Activated T-helper 1 cell treated with anti-CD3 and anti-CD28 coated beads, Interleukin-2, amount 50 U/mL, for 16 hours (primary cell): ENCODE data around the gene MPPED2.
"Not testable (repeated sequence)": the region's sequence is repeated elsewhere in the genome, so short reads cannot be mapped to it uniquely, and the experiment has no call there.

ENCODE experiments used
- DNase-seq, 2 donors: peaks; one replicate each; pipeline ENCODE4 v3.0.0-alpha.2; 2020; ENCODE audit warnings: low read depth in 1 of 2, low spot score in 1 of 2

MPPED2 gene

DNA sequence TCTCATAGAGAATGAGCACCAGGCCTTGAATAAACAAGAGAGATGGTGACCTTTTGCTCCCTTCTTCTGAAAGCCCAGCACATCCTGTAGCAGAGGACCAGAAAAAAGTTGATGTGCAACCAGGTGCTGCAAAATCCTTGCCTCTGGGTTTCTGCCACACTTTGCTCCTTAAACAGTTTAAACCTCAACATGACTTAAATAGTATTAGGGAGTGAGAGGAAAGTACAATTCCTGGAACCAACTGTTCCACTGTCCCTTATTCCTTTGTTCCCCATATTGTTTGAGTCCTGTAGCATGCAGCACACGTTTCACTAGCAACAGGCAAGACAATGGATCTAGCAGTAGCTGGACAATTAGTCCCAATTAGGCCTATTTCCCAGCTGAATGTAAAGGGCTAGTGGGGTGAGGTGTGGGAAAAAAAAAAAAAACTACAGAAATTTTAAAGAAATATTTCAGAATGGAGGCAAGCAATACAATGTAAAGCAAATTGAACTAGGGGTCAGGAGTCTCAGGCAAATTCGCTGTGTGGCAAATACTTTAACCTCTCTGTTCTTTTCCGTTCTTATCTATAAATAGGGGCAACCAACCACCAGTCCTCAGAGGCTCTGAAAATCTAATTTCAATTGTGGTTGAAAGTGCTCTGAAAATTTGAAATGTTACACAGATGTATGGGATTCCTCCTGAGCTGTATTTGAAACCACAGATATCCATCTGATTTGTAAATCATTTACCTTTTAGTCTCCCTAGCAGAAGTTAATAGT, 6.6 kb downstream of the MPPED2 start:
- no peak for DNase-seq

DNA sequence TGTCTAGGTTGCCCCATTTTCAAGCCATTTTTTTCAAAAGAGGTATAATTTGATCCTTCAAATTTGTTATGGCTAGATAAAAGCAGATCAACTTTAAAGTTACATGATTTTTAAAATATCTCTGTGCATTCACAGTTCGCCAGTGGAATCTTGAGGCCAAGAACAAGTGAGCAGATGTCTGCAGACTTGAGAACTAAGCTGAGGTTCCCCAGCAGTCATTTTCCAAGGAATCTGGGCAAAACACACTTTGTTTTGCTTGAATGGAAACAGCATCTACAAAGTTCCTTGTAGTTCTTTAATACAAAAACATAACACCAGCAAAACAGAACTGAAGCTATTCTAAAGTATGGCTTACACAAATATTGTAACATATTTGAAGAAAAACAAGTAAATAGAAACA, 7.7 kb downstream of the MPPED2 start:
- no peak for DNase-seq

DNA sequence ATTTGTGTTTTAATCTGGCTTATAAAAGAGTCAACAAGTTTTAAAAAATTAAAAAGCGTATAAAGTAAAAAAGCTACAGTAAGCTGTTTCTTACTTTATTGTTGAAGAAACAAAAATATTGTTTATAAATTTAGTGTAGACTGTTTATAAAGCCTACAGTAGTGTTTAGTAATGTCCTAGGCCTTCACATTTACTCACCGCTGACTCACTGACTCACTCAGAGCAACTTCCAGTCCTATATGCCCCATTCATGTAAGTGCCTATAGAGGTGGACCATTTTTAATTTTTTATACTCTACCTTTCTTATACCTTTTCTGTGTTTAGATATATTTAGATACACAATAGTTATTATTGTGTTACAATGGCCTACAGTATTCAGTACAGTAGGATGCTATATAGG, 12.2 kb downstream of the MPPED2 start:
- no peak for DNase-seq

DNA sequence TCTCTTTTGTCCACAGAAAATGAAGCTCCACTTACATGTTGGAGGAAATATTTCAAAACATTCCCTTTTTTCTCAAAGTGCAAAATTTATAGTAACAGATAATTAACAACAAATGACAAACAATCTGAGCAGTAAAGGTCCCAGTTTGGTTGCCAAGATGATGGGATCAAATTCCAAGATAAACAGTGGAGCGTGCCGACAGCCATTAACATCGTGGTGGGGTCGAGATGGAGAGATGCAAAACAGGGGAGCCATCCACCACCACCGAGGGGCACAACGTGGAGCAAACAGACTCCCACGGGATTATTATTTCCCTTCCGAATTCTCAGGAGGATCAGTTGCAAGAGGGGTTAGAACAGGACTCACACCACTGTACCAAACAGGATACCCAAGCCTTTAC, 17.2 kb downstream of the MPPED2 start:
- no peak for DNase-seq

DNA sequence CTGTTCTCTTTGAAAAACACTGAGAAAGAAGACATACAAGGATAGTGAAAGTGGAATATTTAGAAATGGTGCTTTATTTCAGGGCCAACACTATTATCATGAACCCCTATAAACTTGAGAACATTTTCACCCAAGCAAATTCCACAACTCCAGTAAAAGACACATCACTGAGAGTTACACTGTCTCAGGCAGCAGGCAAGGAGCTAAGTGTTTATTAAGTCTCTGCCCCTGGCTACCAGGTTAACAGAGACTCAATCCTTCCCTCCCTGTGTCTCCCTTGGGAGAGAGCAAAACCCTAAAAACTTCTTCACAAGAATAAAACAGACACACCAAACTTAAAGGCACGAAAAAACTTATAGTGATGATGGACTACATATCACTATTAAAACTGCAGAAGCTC, 18.5 kb downstream of the MPPED2 start:
- no peak for DNase-seq

DNA sequence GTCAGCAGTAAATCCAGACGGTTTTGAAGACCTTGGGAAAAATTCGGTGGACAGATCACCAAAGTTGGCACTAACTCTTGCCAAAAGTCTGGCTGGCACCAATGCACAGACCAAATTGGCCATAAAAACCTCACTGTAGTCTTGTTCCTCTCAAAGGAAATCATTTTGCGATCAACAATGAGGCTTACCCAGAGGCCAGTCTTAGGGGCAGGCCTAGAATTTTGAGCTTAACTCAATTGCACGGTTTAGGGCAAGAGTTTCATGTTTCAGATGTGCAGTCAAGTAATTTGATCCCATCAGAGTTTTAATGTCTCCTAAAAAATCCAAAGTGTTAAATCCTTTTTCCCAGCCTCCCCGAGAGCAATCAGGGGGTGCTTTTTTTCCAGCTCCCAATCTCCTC, 19.0 kb downstream of the MPPED2 start:
- DNase-seq: no peak

DNA sequence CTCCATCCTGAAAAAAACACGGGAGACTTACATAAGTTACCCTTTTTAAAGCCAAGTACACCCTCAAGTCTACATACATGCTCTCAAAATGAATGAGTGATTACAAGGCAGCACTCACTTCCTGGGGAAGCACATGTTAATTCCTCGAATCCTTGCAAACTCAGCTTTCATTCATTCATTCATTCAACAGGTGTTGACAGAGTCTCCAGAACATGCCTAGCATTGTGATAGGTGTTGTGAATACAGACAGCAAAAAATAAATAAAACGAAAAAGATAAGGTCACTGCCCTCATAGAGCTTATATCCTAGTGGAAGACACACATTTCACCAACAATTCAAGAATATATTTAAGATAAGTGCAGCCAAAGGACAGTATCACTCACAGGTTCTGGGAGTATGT, 19.7 kb downstream of the MPPED2 start:
- DNase-seq: no peak

DNA sequence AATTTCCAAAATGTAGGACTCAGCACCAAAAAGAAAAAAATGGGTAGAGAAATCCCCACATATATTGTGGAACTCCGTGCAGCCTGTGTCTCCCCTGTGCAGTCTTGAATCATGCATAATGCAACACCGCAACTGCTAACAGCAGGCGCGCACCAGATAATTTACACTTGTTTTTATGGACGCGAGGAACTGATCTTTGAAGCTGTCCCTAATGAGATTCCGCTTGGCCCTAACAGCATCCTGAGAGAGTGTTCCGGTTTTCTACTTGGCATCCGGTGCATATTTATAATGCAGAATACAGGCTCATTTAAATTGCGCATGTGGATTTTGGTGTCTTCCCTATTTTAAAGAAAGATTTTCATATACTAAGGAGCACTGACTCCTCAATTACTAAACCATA, 21.1 kb downstream of the MPPED2 start:
- no peak for DNase-seq

DNA sequence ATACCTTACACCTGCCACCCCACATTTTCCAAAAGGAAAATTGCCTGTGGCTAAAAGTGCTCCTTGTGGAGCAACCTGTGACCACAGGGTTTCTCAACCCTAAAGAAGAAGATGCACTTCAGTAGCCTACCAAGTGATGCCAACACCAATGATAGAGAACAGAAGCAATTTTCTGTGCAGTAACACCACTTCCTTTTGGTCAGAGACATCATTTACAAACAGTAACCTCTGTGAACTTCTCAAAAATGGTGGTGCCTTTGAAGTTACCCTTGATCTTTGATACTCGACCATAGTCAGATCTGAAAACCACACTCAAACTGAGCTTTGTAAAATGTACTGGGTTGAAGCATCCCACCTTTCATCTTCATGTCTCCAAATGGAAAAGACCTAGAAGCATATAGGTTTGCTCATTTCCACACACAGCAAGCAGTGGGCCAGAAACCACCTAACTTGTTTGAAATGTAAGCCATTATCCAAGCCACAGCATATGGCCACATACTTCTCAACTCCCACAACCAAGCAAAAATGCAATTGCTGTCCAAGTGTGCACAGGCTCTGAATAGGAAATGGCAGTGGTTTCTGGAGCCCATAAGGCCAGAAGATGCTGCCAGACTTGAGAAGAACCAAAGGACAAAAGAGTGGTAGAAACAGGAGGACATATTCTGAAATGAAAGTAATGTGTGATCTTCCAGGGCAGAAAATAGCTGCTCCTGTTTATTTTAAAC, 24.3 kb downstream of the MPPED2 start:
- no peak for DNase-seq

DNA sequence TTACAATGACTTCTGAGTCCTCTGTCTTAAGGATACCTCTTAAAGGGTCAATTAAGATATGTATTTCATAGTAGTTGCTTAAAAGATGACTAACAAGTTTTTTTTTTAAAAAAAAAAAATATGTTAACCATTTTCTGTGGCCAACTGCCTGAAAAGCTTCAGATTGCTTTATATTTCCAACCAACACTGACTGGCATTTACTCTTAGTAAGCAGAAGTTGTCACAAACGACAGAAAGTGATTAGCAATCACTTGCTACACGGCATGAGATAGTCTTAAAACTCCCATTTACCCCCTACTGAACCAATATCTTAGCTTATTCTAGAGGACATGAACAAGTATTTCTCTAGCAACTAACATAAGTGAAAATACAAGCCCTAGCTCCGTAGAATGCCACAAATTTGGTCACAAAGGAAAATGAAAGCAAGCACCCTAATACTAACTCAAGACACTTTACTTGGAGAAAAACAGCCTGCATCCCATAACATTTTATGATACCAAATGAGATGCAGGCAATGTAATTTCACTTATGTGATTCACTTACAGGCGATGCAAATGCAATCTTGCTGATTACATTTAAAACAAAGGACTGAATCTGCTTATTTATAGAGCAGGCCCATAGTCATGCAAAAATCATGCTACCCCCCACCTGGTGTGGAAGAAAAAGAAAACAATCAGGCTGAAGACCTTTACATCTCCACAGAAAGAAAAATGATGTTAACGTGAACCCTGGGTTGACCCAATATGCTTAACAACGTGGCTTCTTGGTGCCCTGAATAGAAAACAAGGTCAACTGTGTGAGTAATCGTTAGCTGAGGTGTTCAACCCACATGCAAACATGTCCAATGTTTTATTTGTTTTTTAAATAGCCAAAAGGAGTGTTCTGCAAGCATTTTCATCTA, 25.7 kb downstream of the MPPED2 start:
- DNase-seq: no peak

DNA sequence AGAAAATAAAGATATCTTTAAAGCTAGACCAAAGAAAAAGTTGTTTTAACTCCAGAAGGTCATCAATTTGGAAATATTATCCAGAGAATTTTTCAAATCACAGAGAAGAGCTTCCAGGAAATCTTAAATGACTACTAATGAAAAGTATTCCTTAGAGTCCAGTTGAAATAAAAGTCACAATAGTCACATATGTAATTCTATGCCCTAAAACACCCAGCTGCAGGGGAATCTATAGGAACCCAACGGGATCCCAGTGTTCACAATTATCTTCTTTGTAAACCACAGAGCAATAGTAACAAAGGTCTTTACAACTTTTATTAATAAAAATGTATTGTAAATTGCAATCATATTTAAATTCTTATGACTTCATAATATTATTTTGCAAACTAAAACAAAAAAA, 27.1 kb downstream of the MPPED2 start:
- DNase-seq: no peak

DNA sequence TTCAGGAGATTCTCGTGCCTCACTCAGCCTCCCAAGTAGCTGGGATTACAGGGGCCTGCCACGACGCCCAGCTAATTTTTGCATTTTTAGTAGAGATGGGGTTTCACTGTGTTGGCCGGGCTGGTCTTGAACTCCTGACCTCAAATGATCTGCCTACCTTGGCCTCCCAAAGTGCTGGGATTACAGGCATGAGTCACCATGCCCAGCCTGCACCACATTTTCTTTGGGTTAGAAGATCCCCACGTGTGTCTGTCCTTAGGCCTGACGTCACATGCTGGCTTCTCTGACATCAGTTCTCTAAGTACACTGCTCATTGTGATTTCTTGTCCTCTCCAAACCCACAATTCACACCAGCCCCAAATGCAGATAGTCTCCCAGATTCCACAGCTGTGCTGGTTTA, 31.6 kb downstream of the MPPED2 start:
- DNase-seq: not testable (repeated sequence)

DNA sequence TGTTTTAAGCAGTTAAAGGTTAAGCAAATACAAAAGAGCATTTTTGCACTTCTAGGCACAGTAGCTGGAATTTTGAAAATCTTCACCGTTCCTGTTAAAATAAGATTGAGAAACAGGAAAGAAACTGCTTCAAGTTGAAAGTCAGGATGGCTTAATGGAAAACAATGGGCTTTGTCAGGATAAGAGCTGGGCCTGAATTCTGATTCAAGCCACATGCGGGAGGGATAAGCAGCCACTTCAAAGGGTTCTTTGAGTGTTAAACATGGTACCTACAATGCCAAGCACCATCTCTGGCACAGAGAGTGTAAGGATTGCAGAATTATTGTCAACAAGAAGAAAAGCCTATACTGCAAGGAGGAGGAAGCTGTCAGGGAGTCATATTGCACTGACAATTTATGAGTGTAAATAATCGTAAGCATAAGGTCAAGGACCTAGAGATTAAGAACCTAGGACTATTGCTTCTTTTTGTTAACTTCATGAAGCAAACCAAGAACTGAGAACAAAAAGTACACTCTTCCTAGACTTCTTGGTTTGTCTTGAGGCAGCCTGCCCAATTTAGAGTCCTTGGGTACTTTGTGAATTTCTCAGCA, 32.5 kb downstream of the MPPED2 start:
- no peak for DNase-seq

DNA sequence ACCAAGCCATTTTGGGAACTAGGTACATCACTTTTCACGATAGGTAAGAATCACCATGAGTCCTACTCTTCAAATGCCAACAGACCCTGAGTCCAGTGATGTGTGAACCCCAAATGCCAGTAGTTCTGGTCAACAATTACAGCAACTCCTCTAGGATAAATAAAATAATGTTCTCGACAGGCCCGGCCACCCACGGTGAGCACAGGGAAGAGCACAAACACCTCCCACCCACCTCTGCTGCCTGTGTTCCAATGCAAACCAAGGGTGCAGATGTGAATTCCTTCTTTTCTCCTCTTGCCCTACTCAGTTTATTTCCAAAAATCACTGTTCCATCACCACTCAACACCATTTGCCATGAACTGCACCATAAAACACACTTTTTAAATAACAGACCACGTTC, 33.3 kb downstream of the MPPED2 start:
- DNase-seq: no peak

DNA sequence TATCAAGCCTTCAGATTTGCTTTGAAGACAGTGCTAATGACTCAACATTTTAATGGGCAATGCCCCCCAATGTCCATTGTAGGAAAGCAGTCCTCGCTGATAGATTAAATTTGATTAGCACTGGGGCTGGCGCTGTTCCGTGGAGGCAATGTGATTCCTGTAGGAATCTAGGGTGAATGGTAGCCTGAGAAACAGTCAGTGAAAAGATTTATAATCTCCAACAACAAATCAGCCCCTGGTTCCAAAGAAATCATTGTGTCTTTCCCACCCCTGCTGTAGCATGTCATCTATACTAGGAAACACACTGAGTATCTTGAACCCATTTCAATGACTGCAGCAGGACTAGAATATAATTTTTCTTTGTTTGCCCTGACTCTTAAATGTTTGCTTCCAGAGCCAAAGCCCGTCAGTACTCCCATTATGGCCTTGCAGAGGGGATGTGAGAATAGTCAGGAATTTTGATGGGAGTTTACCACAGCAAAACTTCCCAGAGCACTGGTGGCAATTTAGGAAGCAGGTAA, 36.1 kb downstream of the MPPED2 start:
- no peak for DNase-seq

DNA sequence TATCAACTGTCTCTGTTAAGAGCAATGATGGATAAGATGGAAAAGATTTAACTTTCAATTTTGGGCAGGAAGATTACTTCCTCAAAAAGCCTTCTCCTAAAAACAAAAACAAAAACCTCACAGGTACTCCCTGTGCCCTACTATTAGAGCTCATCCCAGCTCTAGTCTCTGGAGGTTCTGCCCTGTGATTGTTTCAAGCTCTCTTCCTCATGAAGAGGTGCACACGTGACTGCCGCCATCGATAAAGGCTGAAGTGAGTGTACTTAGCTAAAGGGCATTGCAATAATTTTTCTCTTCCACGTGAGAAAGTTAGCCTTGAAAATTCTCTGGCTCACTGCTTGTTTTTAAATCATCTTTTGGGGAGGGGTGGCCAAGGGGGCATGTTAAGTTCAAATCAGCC, 36.6 kb downstream of the MPPED2 start:
- no peak for DNase-seq

DNA sequence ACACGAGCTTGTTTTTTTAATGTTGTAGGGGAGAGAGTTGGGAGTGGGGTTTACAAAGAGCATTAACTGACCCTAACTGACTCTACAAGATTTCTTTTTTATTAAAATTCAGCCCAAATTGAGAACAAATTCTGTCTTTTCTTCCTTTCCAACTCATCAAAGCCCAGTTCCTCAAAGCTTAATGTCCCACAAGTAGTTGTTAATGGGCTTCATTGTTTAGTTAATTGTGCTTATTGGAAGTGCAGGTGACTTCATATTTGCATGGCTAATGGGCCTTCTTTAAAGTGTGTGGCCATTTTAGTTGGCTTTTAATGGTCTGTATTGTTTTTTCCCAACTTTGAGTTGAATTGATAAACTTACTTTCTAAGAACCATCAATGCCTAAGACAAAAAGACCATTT, 39.8 kb downstream of the MPPED2 start:
- DNase-seq: no peak

DNA sequence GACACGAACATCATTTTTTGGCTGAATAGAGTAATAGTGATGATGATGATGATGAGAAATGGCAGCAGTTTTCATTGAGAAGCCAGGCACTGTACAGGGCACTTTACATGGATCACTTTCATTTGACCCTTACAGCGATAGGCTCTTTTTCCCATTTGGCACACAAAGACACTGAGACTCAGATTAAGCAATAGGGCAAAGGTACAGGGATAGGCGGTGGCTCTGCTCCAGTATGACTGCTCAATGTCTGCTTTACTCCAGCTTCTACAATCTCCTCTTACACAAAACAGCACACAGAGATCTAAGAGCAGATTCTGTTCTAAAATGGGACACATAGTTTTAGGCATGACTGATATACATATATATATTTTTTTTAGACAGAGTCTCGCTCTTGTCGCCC, 40.6 kb downstream of the MPPED2 start:
- no peak for DNase-seq

DNA sequence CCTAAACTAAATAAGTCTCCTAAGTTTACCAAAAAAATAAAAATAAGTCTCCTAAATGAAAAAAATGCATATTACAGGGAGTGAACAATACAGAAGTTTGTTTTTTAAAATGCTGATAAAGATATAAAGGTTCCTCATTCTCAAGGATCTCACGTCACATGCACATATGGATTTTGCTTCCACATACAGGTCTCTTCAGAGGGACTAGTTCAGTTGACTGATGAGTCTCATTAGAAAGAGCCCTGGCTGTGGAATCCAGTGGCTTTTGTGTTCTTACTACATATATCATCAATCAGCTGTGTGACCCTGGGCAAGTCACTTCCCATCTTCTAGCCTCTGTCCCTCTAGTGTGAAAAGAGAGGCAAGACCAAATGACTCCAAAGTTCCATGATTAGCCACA, 43.1 kb downstream of the MPPED2 start:
- DNase-seq: no peak

DNA sequence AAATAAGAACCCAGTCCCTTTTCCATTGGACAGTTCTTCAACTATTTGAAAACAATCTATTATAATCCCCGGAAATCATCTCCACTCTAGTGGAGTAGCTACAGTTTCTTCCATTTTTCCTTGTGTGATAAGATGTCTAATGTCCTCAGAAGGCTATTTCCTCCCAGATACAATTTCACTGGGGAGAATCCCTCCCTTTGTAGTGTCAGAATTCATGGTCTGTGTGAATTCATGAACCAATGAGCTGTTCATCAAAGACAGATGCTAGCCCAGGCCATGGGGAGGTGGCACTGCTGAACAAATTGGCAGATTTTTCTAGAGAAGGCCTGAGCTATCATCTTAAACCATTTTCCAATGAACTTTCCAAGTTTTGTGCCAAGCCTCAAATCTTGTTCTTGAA, 45.4 kb downstream of the MPPED2 start:
- DNase-seq: no peak

DNA sequence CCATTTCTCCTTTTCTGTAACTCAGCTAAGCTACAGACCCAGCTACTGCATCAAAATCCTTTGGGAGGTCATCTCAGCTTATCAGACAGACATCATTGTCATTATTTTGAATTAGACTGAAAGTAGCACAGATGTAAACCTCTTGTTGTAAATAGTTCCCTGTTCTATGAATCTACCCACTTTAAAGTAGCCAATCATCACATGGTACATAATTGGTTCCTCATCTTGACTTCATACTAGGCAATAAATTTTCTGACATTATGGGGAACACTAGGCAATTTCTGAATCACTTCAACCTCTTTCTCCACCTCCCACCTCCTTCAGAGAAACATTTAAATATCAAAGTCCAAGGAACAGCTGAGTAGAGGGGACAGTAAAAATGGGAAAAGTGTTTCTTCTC, 47.9 kb downstream of the MPPED2 start:
- no peak for DNase-seq
